ENCODE results near the gene EPS8L3.

Gene EPS8L3

DNA sequence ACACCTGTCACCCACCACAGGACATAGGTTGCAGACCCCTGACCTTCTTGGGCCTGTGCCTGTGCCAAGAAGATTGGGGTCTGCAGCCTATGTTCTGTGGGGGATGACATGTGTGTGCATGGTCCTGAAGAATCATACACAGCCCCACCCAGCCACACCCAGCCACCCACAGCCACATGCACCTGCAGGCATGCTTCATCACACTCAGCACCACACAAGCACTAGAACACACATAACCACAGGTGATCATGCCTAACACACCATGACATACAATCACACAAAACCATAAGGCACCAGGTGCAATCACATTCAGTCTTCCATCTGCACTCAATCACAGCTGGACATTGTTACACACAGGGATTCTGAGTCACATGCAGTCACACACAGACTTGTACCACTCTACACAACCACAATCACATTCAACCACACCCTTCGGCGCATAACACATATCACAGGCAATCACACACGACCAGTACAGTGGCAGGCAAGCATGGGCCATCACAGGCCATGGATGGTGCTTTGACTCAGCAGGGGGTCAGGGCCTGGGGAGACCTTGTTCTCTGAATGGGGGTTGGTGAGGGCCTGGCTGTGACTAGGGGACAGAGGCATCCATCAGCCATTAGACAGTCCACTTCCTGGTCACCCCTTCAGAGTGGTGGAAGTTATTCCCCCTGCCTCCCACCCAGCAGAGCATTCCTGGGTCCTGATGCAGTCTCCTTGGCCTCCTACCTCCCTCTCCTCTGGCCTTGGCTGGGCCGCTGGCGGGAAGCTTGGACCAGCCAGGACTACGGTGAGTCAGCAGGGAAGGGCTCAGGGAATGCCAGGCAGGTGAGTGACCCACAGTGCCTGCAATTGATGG lies 44.3 kb upstream of the EPS8L3 start:
- Histone ChIP-seq H3K4me3 (ENCODE audit: insufficient read depth, low read length, poor library complexity, severe bottlenecking) (no peak overlapping the region), H3K4me2 (ENCODE audit: low read depth, low read length, poor library complexity, severe bottlenecking) (no peak overlapping the region), H3K27ac (ENCODE audit: low read depth, low read length) (no peak overlapping the region), H3F3A (ENCODE audit: insufficient read depth) (no peaks in the 10 kb centered on the region), H2AFZ (ENCODE audit: low read depth, low read length, severe bottlenecking) (no peak overlapping the region), H3K36me3 (ENCODE audit: low read length) (no peaks in the 10 kb centered on the region), H3K27me3 (ENCODE audit: low read length) (no peaks in the 10 kb centered on the region), H4K20me1 (ENCODE audit: low read depth, low read length) (no peaks in the 10 kb centered on the region), H3K9me2 (replicated peaks; ENCODE audit: insufficient read depth, low read length) (no peaks in the 10 kb centered on the region), H3K9me3 (ENCODE audit: insufficient read depth, low read length) (no peaks in the 10 kb centered on the region), H3K9ac (ENCODE audit: low read length) (no peak overlapping the region), H3K79me2 (ENCODE audit: insufficient read depth, low read length) (no peaks in the 10 kb centered on the region)
- TF ChIP-seq, protein P1, sequence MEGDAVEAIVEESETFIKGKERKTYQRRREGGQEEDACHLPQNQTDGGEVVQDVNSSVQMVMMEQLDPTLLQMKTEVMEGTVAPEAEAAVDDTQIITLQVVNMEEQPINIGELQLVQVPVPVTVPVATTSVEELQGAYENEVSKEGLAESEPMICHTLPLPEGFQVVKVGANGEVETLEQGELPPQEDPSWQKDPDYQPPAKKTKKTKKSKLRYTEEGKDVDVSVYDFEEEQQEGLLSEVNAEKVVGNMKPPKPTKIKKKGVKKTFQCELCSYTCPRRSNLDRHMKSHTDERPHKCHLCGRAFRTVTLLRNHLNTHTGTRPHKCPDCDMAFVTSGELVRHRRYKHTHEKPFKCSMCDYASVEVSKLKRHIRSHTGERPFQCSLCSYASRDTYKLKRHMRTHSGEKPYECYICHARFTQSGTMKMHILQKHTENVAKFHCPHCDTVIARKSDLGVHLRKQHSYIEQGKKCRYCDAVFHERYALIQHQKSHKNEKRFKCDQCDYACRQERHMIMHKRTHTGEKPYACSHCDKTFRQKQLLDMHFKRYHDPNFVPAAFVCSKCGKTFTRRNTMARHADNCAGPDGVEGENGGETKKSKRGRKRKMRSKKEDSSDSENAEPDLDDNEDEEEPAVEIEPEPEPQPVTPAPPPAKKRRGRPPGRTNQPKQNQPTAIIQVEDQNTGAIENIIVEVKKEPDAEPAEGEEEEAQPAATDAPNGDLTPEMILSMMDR (IDR thresholded peaks at IDR 0.05; ENCODE audit: insufficient read depth, low read length, poor library complexity, severe bottlenecking): no peak
- TF ChIP-seq EZH2phosphoT487 (conservative IDR thresholded peaks at IDR 0.05; ENCODE audit: low read length): no peak

DNA sequence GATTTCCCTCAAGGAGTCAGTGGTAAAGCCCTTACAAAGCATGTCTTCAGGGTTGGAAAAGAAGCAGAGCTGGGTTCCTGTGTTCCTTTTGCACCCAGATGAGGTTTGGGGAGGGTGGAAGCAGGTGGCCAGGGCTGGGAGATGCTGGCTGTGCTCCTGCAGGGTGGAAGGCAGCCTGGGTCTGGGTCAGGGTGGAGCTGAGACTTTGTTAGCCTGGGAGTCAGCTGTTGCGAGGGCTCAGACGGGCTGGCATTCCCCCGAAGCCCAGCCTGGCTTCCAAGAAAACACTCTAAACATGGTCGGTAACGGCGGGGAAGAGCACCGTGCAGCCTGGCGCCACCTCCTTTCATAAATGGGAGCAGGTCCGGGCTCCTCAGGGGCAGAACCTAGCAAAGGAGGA lies 43.7 kb upstream of the EPS8L3 start:
- Histone ChIP-seq H3K9me2 (replicated peaks; ENCODE audit: insufficient read depth, low read length) (no peaks in the 10 kb centered on the region), H3K79me2 (ENCODE audit: insufficient read depth, low read length) (no peaks in the 10 kb centered on the region), H2AFZ (ENCODE audit: low read depth, low read length, severe bottlenecking) (no peak overlapping the region), H3K27ac (ENCODE audit: low read depth, low read length) (no peak overlapping the region), H4K20me1 (ENCODE audit: low read depth, low read length) (no peaks in the 10 kb centered on the region), H3K9ac (ENCODE audit: low read length) (no peak overlapping the region), H3K4me3 (ENCODE audit: insufficient read depth, low read length, poor library complexity, severe bottlenecking) (no peak overlapping the region), H3F3A (ENCODE audit: insufficient read depth) (no peaks in the 10 kb centered on the region), H3K27me3 (ENCODE audit: low read length) (no peaks in the 10 kb centered on the region), H3K36me3 (ENCODE audit: low read length) (no peaks in the 10 kb centered on the region), H3K9me3 (ENCODE audit: insufficient read depth, low read length) (no peaks in the 10 kb centered on the region), H3K4me2 (ENCODE audit: low read depth, low read length, poor library complexity, severe bottlenecking) (no peak overlapping the region)
- TF ChIP-seq, protein P1 (IDR thresholded peaks at IDR 0.05; ENCODE audit: insufficient read depth, low read length, poor library complexity, severe bottlenecking): no peak
- no peak for TF ChIP-seq EZH2phosphoT487 (conservative IDR thresholded peaks at IDR 0.05; ENCODE audit: low read length)

DNA sequence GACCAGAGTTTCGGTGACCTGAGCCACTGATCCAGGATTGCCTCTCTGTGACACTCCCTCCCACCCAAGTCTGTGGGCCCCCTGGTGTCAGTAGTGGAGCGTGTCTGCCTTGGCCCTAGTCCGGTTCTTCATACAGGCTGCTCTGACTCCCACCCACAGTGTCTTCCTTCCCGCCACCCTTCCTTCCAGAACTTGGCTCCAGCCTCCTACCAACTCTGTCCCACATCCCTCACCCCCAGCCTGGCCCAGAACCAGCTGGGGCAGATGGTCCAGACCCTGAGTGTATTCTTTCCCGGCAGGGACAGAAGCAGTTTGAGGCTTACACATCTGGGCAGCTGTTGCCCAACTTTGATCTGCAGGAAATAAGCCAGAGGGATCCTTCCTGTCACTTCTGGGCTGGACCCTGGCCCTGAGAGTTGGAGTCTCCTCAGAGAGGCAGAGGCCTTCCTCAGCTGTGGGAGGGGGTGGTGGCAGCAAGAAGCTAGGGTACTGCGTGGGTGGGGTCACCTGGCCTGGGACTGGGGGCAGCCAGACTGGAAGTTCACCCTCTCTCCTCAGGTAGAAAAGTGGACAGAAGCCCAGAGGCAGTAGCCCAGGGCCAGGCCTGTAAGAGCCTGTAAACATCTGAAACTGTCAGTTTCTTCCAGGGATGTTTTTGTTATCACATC lies 43.1 kb upstream of the EPS8L3 start:
- no peak overlapping the region for H3K4me2 ChIP-seq (ENCODE audit: low read depth, low read length, poor library complexity, severe bottlenecking)
- H3K27me3 ChIP-seq (ENCODE audit: low read length): no peaks in the 10 kb centered on the region
- no peaks in the 10 kb centered on the region for H3K36me3 ChIP-seq (ENCODE audit: low read length)
- no peaks in the 10 kb centered on the region for H4K20me1 ChIP-seq (ENCODE audit: low read depth, low read length)
- no peak overlapping the region for H2AFZ ChIP-seq (ENCODE audit: low read depth, low read length, severe bottlenecking)
- no peaks in the 10 kb centered on the region for H3K79me2 ChIP-seq (ENCODE audit: insufficient read depth, low read length)
- H3K27ac ChIP-seq (ENCODE audit: low read depth, low read length): no peak overlapping the region
- H3F3A ChIP-seq (ENCODE audit: insufficient read depth): no peaks in the 10 kb centered on the region
- H3K9ac ChIP-seq (ENCODE audit: low read length): no peak overlapping the region
- TF ChIP-seq, protein P1 (IDR thresholded peaks at IDR 0.05; ENCODE audit: insufficient read depth, low read length, poor library complexity, severe bottlenecking): no peak
- no peak for TF ChIP-seq EZH2phosphoT487 (conservative IDR thresholded peaks at IDR 0.05; ENCODE audit: low read length)
- H3K9me3 ChIP-seq (ENCODE audit: insufficient read depth, low read length): no peaks in the 10 kb centered on the region
- no peaks in the 10 kb centered on the region for H3K9me2 ChIP-seq (replicated peaks; ENCODE audit: insufficient read depth, low read length)
- no peak overlapping the region for H3K4me3 ChIP-seq (ENCODE audit: insufficient read depth, low read length, poor library complexity, severe bottlenecking)

Measured in SU-DHL-6 (cell line).